ENCODE data around the gene SULT4A1.
A peak's percentile ranks its signal among the peaks of the same experiment; 100 is the strongest.

SULT4A1 gene

GRCh38 chr22:43862882-43863202, 529 bp upstream of the SULT4A1 start:
- no peaks in the 10 kb centered on the region for H3K4me1 ChIP-seq
- H3K36me3 ChIP-seq (ENCODE audit: control insufficient read depth, insufficient read depth, low read length): no peaks in the 10 kb centered on the region
- no peak overlapping the region for H3K4me2 ChIP-seq (ENCODE audit: low read length)
- peak overlapping the region; percentile 76 for H2AFZ ChIP-seq
- no peaks in the 10 kb centered on the region for H3K27me3 ChIP-seq (ENCODE audit: control insufficient read depth, insufficient read depth, low read length)
- H3K4me3 ChIP-seq (ENCODE audit: low read depth, low read length): no peak overlapping the region
- H3K27ac ChIP-seq: no peak overlapping the region
- H3K9ac ChIP-seq: no peak overlapping the region
- no peaks in the 10 kb centered on the region for H3K79me2 ChIP-seq
- no peaks in the 10 kb centered on the region for H3K9me3 ChIP-seq (ENCODE audit: control insufficient read depth, low read length)
- TF ChIP-seq CTCF (IDR thresholded peaks at IDR 0.05): no peak

- peak overlapping the region; percentile 36 for H3K27ac ChIP-seq
- H3K4me1 ChIP-seq: no peaks in the 10 kb centered on the region
- peak overlapping the region; percentile 50 for H2AFZ ChIP-seq
- no peak overlapping the region for H3K9ac ChIP-seq
- no peak overlapping the region for H3K4me3 ChIP-seq (ENCODE audit: low read depth, low read length)
- H3K4me2 ChIP-seq (ENCODE audit: low read length): no peak overlapping the region
- no peak for TF ChIP-seq CTCF (IDR thresholded peaks at IDR 0.05)
- no peaks in the 10 kb centered on the region for H3K27me3 ChIP-seq (ENCODE audit: control insufficient read depth, insufficient read depth, low read length)
- no peaks in the 10 kb centered on the region for H3K79me2 ChIP-seq
- no peaks in the 10 kb centered on the region for H3K9me3 ChIP-seq (ENCODE audit: control insufficient read depth, low read length)
- no peaks in the 10 kb centered on the region for H3K36me3 ChIP-seq (ENCODE audit: control insufficient read depth, insufficient read depth, low read length)
These were observed 784 bp downstream of the SULT4A1 start for GRCh38 chr22:43861529-43861928.

- H3K36me3 ChIP-seq (ENCODE audit: control insufficient read depth, insufficient read depth, low read length): no peaks in the 10 kb centered on the region
- H3K4me3 ChIP-seq (ENCODE audit: low read depth, low read length): no peak overlapping the region
- TF ChIP-seq CTCF (IDR thresholded peaks at IDR 0.05): no peak
- no peaks in the 10 kb centered on the region for H3K9me3 ChIP-seq (ENCODE audit: control insufficient read depth, low read length)
- no peaks in the 10 kb centered on the region for H3K79me2 ChIP-seq
- H3K27ac ChIP-seq: no peak overlapping the region
- no peaks in the 10 kb centered on the region for H3K4me1 ChIP-seq
- no peaks in the 10 kb centered on the region for H3K27me3 ChIP-seq (ENCODE audit: control insufficient read depth, insufficient read depth, low read length)
- no peak overlapping the region for H2AFZ ChIP-seq
- no peak overlapping the region for H3K4me2 ChIP-seq (ENCODE audit: low read length)
- H3K9ac ChIP-seq: no peak overlapping the region
These were observed 1.5 kb downstream of the SULT4A1 start for GRCh38 chr22:43860831-43861230.

- Histone ChIP-seq H3K4me2 (ENCODE audit: low read length) (no peak overlapping the region), H3K27me3 (ENCODE audit: control insufficient read depth, insufficient read depth, low read length) (no peaks in the 10 kb centered on the region)
These were observed 2.2 kb downstream of the SULT4A1 start for GRCh38 chr22:43860126-43860525.

More at GRCh38 chr22:43860126-43860525, 2.2 kb downstream of the SULT4A1 start:
- H2AFZ ChIP-seq: no peak overlapping the region
- H3K9me3 ChIP-seq (ENCODE audit: control insufficient read depth, low read length): no peaks in the 10 kb centered on the region
- no peak overlapping the region for H3K4me3 ChIP-seq (ENCODE audit: low read depth, low read length)
- no peak overlapping the region for H3K9ac ChIP-seq
- H3K79me2 ChIP-seq: no peaks in the 10 kb centered on the region
- no peak for TF ChIP-seq CTCF (IDR thresholded peaks at IDR 0.05)
- no peaks in the 10 kb centered on the region for H3K36me3 ChIP-seq (ENCODE audit: control insufficient read depth, insufficient read depth, low read length)
- H3K4me1 ChIP-seq: no peaks in the 10 kb centered on the region
- H3K27ac ChIP-seq: no peak overlapping the region
